ENCODE results near the gene NRCAM.

NRCAM gene

GRCh38 chr7:108299251-108299973 lies 156.8 kb downstream of the NRCAM start:
- no peaks in the 10 kb centered on the region for H3K4me1 Mint-ChIP-seq (ENCODE audit: low read depth)
- no peak overlapping the region for H3K27ac Mint-ChIP-seq
- no peak for DNase-seq (ENCODE audit: low spot score)
- H3K4me3 Mint-ChIP-seq: no peak overlapping the region
- peaks cover 3% of the 10 kb centered on the region for H3K27me3 Mint-ChIP-seq (ENCODE audit: low read depth)
- no peaks in the 10 kb centered on the region for H3K36me3 Mint-ChIP-seq (ENCODE audit: low read depth)
- H3K9me3 Mint-ChIP-seq: no peaks in the 10 kb centered on the region

- no peak for DNase-seq (ENCODE audit: low spot score)
- Mint-ChIP-seq H3K4me3 (no peak overlapping the region), H3K4me1 (ENCODE audit: low read depth) (no peaks in the 10 kb centered on the region), H3K9me3 (no peaks in the 10 kb centered on the region), H3K27me3 (ENCODE audit: low read depth) (peaks cover 6% of the 10 kb centered on the region), H3K27ac (no peak overlapping the region), H3K36me3 (ENCODE audit: low read depth) (no peaks in the 10 kb centered on the region)
Measured at GRCh38 chr7:108296911-108297310, 159.3 kb downstream of the NRCAM start.

GRCh38 chr7:108294595-108294994 lies 161.6 kb downstream of the NRCAM start:
- Mint-ChIP-seq H3K36me3 (ENCODE audit: low read depth) (no peaks in the 10 kb centered on the region), H3K27ac (no peak overlapping the region), H3K4me1 (ENCODE audit: low read depth) (no peaks in the 10 kb centered on the region), H3K27me3 (ENCODE audit: low read depth) (peaks cover 6% of the 10 kb centered on the region), H3K9me3 (no peaks in the 10 kb centered on the region), H3K4me3 (no peak overlapping the region)
- no peak for DNase-seq (ENCODE audit: low spot score)

GRCh38 chr7:108293149-108293612 lies 163.1 kb downstream of the NRCAM start:
- no peak for DNase-seq (ENCODE audit: low spot score)
- no peak overlapping the region for H3K4me3 Mint-ChIP-seq
- H3K9me3 Mint-ChIP-seq: no peaks in the 10 kb centered on the region

GRCh38 chr7:108292541-108292940 lies 163.7 kb downstream of the NRCAM start:
- H3K36me3 Mint-ChIP-seq (ENCODE audit: low read depth): no peaks in the 10 kb centered on the region
- H3K4me1 Mint-ChIP-seq (ENCODE audit: low read depth): no peaks in the 10 kb centered on the region
- no peaks in the 10 kb centered on the region for H3K9me3 Mint-ChIP-seq
- no peak overlapping the region for H3K27ac Mint-ChIP-seq
- H3K27me3 Mint-ChIP-seq (ENCODE audit: low read depth): peaks cover 6% of the 10 kb centered on the region
- no peak for DNase-seq (ENCODE audit: low spot score)
- H3K4me3 Mint-ChIP-seq: no peak overlapping the region

More at GRCh38 chr7:108293149-108293612, 163.1 kb downstream of the NRCAM start:
- Mint-ChIP-seq H3K27ac (no peak overlapping the region), H3K4me1 (ENCODE audit: low read depth) (no peaks in the 10 kb centered on the region), H3K27me3 (ENCODE audit: low read depth) (peaks cover 6% of the 10 kb centered on the region), H3K36me3 (ENCODE audit: low read depth) (no peaks in the 10 kb centered on the region)

- no peak for DNase-seq (ENCODE audit: low spot score)
- H3K27ac Mint-ChIP-seq: no peak overlapping the region
- no peaks in the 10 kb centered on the region for H3K4me1 Mint-ChIP-seq (ENCODE audit: low read depth)
- no peaks in the 10 kb centered on the region for H3K9me3 Mint-ChIP-seq
- no peaks in the 10 kb centered on the region for H3K36me3 Mint-ChIP-seq (ENCODE audit: low read depth)
- no peak overlapping the region for H3K4me3 Mint-ChIP-seq
- peaks cover 8% of the 10 kb centered on the region for H3K27me3 Mint-ChIP-seq (ENCODE audit: low read depth)
Measured at GRCh38 chr7:108291791-108292440, 164.3 kb downstream of the NRCAM start.

- peaks cover 7% of the 10 kb centered on the region for H3K27me3 Mint-ChIP-seq (ENCODE audit: low read depth)
Measured at GRCh38 chr7:108291152-108291508, 165.1 kb downstream of the NRCAM start.

GRCh38 chr7:108290459-108291151 lies 165.6 kb downstream of the NRCAM start:
- H3K36me3 Mint-ChIP-seq (ENCODE audit: low read depth): no peaks in the 10 kb centered on the region
- peaks cover 7% of the 10 kb centered on the region for H3K27me3 Mint-ChIP-seq (ENCODE audit: low read depth)
- DNase-seq (ENCODE audit: low spot score): no peak
- H3K9me3 Mint-ChIP-seq: no peaks in the 10 kb centered on the region
- no peaks in the 10 kb centered on the region for H3K4me1 Mint-ChIP-seq (ENCODE audit: low read depth)
- H3K27ac Mint-ChIP-seq: no peak overlapping the region
- H3K4me3 Mint-ChIP-seq: no peak overlapping the region

More at GRCh38 chr7:108291152-108291508, 165.1 kb downstream of the NRCAM start:
- Mint-ChIP-seq H3K4me1 (ENCODE audit: low read depth) (no peaks in the 10 kb centered on the region), H3K4me3 (no peak overlapping the region), H3K9me3 (no peaks in the 10 kb centered on the region), H3K27ac (no peak overlapping the region), H3K36me3 (ENCODE audit: low read depth) (no peaks in the 10 kb centered on the region)
- DNase-seq (ENCODE audit: low spot score): no peak

- peaks cover 12% of the 10 kb centered on the region for H3K27me3 Mint-ChIP-seq (ENCODE audit: low read depth)
- H3K9me3 Mint-ChIP-seq: no peaks in the 10 kb centered on the region
- no peak overlapping the region for H3K27ac Mint-ChIP-seq
- no peak for DNase-seq (ENCODE audit: low spot score)
- H3K4me3 Mint-ChIP-seq: no peak overlapping the region
- no peaks in the 10 kb centered on the region for H3K4me1 Mint-ChIP-seq (ENCODE audit: low read depth)
- no peaks in the 10 kb centered on the region for H3K36me3 Mint-ChIP-seq (ENCODE audit: low read depth)
Measured at GRCh38 chr7:108289852-108290251, 166.4 kb downstream of the NRCAM start.

- DNase-seq (ENCODE audit: low spot score): no peak
- H3K9me3 Mint-ChIP-seq: no peaks in the 10 kb centered on the region
- no peak overlapping the region for H3K4me3 Mint-ChIP-seq
- no peaks in the 10 kb centered on the region for H3K36me3 Mint-ChIP-seq (ENCODE audit: low read depth)
- peaks cover 9% of the 10 kb centered on the region for H3K27me3 Mint-ChIP-seq (ENCODE audit: low read depth)
- H3K4me1 Mint-ChIP-seq (ENCODE audit: low read depth): peaks cover 7% of the 10 kb centered on the region
- no peak overlapping the region for H3K27ac Mint-ChIP-seq
Measured at GRCh38 chr7:108287857-108288256, 168.4 kb downstream of the NRCAM start.

GRCh38 chr7:108286290-108286904 lies 169.8 kb downstream of the NRCAM start:
- peaks cover 9% of the 10 kb centered on the region for H3K27me3 Mint-ChIP-seq (ENCODE audit: low read depth)
- no peaks in the 10 kb centered on the region for H3K36me3 Mint-ChIP-seq (ENCODE audit: low read depth)
- H3K4me1 Mint-ChIP-seq (ENCODE audit: low read depth): peaks cover 7% of the 10 kb centered on the region
- no peak overlapping the region for H3K27ac Mint-ChIP-seq
- no peak for DNase-seq (ENCODE audit: low spot score)
- no peaks in the 10 kb centered on the region for H3K9me3 Mint-ChIP-seq
- no peak overlapping the region for H3K4me3 Mint-ChIP-seq

- Mint-ChIP-seq H3K36me3 (ENCODE audit: low read depth) (no peaks in the 10 kb centered on the region), H3K4me3 (no peak overlapping the region), H3K4me1 (ENCODE audit: low read depth) (peaks cover 7% of the 10 kb centered on the region), H3K27ac (no peak overlapping the region), H3K27me3 (ENCODE audit: low read depth) (peaks cover 9% of the 10 kb centered on the region), H3K9me3 (no peaks in the 10 kb centered on the region)
- no peak for DNase-seq (ENCODE audit: low spot score)
Measured at GRCh38 chr7:108285778-108286177, 170.5 kb downstream of the NRCAM start.

GRCh38 chr7:108285003-108285368 lies 171.2 kb downstream of the NRCAM start:
- no peak for DNase-seq (ENCODE audit: low spot score)
- no peaks in the 10 kb centered on the region for H3K36me3 Mint-ChIP-seq (ENCODE audit: low read depth)
- no peak overlapping the region for H3K4me3 Mint-ChIP-seq
- H3K9me3 Mint-ChIP-seq: no peaks in the 10 kb centered on the region
- no peak overlapping the region for H3K27ac Mint-ChIP-seq
- peaks cover 9% of the 10 kb centered on the region for H3K27me3 Mint-ChIP-seq (ENCODE audit: low read depth)
- peaks cover 7% of the 10 kb centered on the region for H3K4me1 Mint-ChIP-seq (ENCODE audit: low read depth)
